ENCODE measurements around the gene GLRA1. TPM values are rescaled to one million over a fixed set of nuclear protein-coding genes. Genes with fewer than 3 reads are reported as not detected.

Gene GLRA1
- total RNA-seq, 1 donor from 2014 or later = not detected

DNA sequence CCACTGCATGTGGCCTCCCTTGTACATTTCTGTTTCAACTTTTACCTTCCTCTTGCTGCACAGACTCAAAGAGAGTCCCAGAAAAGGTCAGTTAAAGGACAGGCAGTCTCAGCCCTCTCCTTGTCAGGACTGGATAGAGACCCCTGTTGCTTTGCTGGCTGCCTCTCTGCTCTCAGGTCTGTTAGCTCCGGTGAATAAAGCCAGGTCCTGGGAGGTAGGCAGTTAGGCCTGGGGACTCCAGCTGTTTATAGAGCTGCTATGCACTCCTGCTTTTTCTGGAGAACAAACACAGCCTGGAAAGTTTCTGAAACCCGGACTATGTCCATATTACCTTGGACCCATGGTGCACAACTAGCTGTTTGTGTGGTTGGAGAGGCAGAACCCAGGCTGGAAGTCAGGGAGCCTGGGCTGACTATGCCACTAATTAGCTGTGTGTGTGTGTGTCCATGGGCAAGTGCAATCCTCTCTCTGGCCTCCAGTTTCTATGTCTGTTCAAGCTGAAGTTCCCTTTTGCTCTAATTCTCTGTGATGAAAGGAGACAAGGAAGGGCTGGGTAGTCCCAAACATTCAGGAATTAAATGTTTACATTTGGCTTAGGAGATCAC lies 42.9 kb downstream of the GLRA1 start:
- no peak for DNase-seq (ENCODE audit: low spot score)
- H3K9me3 Mint-ChIP-seq (ENCODE audit: unreplicated experiment) = no peaks in the 10 kb centered on the region
- no peak overlapping the region for H3K4me3 Mint-ChIP-seq (ENCODE audit: unreplicated experiment)

DNA sequence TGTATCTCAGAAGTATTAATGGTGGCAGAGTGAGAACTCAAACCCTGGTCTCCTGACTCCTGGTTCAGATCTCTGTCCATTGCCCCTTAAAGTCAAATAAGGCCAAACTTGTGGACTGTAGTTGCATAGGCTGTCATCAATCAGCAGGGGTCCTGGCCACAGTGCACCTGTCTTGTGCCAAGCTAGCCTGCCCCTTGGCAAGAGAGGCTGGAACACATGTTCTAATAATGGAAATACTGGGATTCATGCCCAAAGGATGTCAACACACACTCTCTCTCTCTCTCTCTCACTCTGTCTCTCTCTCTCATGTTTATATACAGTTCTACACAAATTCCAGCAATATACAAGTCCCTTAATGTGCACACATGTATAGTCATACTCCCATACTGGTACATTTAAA lies 44.3 kb downstream of the GLRA1 start:
- H3K27ac Mint-ChIP-seq (ENCODE audit: unreplicated experiment) = no peak overlapping the region
- no peaks in the 10 kb centered on the region for H3K27me3 Mint-ChIP-seq (ENCODE audit: unreplicated experiment)
- DNase-seq (ENCODE audit: low spot score) = no peak
- no peaks in the 10 kb centered on the region for H3K9me3 Mint-ChIP-seq (ENCODE audit: unreplicated experiment)
- no peak overlapping the region for H3K4me3 Mint-ChIP-seq (ENCODE audit: unreplicated experiment)
- TF ChIP-seq, protein P1, sequence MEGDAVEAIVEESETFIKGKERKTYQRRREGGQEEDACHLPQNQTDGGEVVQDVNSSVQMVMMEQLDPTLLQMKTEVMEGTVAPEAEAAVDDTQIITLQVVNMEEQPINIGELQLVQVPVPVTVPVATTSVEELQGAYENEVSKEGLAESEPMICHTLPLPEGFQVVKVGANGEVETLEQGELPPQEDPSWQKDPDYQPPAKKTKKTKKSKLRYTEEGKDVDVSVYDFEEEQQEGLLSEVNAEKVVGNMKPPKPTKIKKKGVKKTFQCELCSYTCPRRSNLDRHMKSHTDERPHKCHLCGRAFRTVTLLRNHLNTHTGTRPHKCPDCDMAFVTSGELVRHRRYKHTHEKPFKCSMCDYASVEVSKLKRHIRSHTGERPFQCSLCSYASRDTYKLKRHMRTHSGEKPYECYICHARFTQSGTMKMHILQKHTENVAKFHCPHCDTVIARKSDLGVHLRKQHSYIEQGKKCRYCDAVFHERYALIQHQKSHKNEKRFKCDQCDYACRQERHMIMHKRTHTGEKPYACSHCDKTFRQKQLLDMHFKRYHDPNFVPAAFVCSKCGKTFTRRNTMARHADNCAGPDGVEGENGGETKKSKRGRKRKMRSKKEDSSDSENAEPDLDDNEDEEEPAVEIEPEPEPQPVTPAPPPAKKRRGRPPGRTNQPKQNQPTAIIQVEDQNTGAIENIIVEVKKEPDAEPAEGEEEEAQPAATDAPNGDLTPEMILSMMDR (IDR thresholded peaks at IDR 0.05; ENCODE audit: unreplicated experiment) = no peak
- no peaks in the 10 kb centered on the region for H3K4me1 Mint-ChIP-seq (ENCODE audit: unreplicated experiment)
- H3K36me3 Mint-ChIP-seq (ENCODE audit: low read depth, unreplicated experiment) = no peaks in the 10 kb centered on the region

More for the DNA sequence above, 42.9 kb downstream of the GLRA1 start:
- TF ChIP-seq, protein P1 (IDR thresholded peaks at IDR 0.05; ENCODE audit: unreplicated experiment) = no peak
- Mint-ChIP-seq H3K27me3 (ENCODE audit: unreplicated experiment) (no peaks in the 10 kb centered on the region), H3K36me3 (ENCODE audit: low read depth, unreplicated experiment) (no peaks in the 10 kb centered on the region), H3K27ac (ENCODE audit: unreplicated experiment) (no peak overlapping the region), H3K4me1 (ENCODE audit: unreplicated experiment) (no peaks in the 10 kb centered on the region)

DNA sequence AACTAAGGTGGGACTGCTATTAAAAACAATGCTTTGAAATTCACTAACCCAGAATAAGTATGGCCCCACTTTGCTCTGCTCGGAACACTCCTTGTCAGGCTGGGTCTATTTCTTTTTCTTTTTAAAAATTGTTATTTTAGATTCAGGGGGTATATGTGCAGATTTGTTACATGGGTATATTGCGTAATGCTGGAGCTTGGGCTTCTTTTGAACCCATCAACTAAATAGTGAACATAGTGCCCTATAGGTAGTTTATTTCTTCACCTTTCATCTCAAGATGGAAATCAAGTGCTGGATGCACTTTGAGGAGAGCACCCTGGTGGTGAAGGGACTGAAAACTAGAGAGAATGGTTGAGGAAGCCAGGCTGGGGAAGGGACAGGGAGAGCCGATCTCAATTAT lies 51.0 kb downstream of the GLRA1 start:
- H3K4me1 Mint-ChIP-seq (ENCODE audit: unreplicated experiment) = no peaks in the 10 kb centered on the region

DNA sequence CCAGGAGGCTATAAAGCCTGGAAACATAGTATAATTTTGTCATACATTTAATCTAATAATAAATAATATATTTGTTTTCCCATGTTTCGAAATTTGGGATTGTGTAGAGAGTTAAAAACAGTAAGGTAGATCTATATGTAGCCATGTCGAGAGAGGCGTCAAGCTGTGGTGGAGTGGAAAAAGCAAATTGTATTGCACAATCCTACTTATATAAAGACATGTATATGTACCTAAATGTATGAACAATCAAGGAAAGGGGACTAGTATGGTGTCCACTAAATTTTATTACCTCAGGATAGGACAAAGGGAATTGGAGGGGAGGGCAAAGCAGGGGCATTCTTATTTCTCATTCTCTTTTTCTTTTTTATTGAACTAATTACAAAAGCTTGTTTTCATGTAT lies 52.0 kb downstream of the GLRA1 start:
- Mint-ChIP-seq H3K36me3 (ENCODE audit: low read depth, unreplicated experiment) (no peaks in the 10 kb centered on the region), H3K4me1 (ENCODE audit: unreplicated experiment) (no peaks in the 10 kb centered on the region), H3K27me3 (ENCODE audit: unreplicated experiment) (peaks cover 2% of the 10 kb centered on the region)

More for the DNA sequence above, 51.0 kb downstream of the GLRA1 start:
- Mint-ChIP-seq H3K4me3 (ENCODE audit: unreplicated experiment) (no peak overlapping the region), H3K27ac (ENCODE audit: unreplicated experiment) (no peak overlapping the region), H3K9me3 (ENCODE audit: unreplicated experiment) (no peaks in the 10 kb centered on the region), H3K27me3 (ENCODE audit: unreplicated experiment) (peaks cover 2% of the 10 kb centered on the region), H3K36me3 (ENCODE audit: low read depth, unreplicated experiment) (no peaks in the 10 kb centered on the region)
- no peak for DNase-seq (ENCODE audit: low spot score)
- TF ChIP-seq, protein P1 (IDR thresholded peaks at IDR 0.05; ENCODE audit: unreplicated experiment) = no peak

DNA sequence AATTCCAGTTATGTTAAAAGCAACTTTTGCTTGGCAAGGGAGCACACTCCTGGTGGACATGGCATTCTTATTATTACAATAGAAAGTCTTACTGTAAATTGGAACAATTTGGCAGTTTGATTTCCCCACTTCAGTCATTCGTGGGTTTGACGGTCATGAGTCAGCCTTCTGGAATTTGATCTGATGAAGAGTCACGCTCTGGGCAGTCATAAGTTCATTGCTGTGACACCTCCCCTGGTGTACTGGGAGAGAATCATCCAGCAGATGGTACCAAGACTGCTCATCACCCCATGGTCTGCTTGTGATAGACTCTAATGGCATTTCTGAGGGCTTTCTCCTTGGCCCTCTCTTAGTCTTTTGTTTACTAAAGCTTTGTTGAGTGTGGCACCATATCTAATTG lies 53.8 kb downstream of the GLRA1 start:
- Mint-ChIP-seq H3K4me3 (ENCODE audit: unreplicated experiment) (no peak overlapping the region), H3K36me3 (ENCODE audit: low read depth, unreplicated experiment) (no peaks in the 10 kb centered on the region), H3K27ac (ENCODE audit: unreplicated experiment) (no peak overlapping the region), H3K9me3 (ENCODE audit: unreplicated experiment) (no peaks in the 10 kb centered on the region), H3K27me3 (ENCODE audit: unreplicated experiment) (peaks cover 2% of the 10 kb centered on the region), H3K4me1 (ENCODE audit: unreplicated experiment) (no peaks in the 10 kb centered on the region)
- TF ChIP-seq, protein P1 (IDR thresholded peaks at IDR 0.05; ENCODE audit: unreplicated experiment) = no peak
- DNase-seq (ENCODE audit: low spot score) = no peak

More for the DNA sequence above, 52.0 kb downstream of the GLRA1 start:
- Mint-ChIP-seq H3K4me3 (ENCODE audit: unreplicated experiment) (no peak overlapping the region), H3K9me3 (ENCODE audit: unreplicated experiment) (no peaks in the 10 kb centered on the region), H3K27ac (ENCODE audit: unreplicated experiment) (no peak overlapping the region)
- TF ChIP-seq, protein P1 (IDR thresholded peaks at IDR 0.05; ENCODE audit: unreplicated experiment) = no peak
- DNase-seq (ENCODE audit: low spot score) = no peak

Data from endothelial cell (in vitro differentiated cells).